ENCODE measurements around the gene FABP3. TPM values are rescaled to one million over a fixed set of nuclear protein-coding genes. Genes with fewer than 3 reads are reported as not detected.

FABP3 gene
- total RNA-seq, 2 experiments from 2014 or later: not detected

GRCh38 chr1:31336687-31337467, 36.0 kb downstream of the FABP3 start:
- DNase-seq (no peak), ATAC-seq (ENCODE audit: poor library complexity) (no peak)
- Mint-ChIP-seq H3K27ac (no peak overlapping the region), H3K27me3 (no peaks in the 10 kb centered on the region), H3K9me3 (no peaks in the 10 kb centered on the region), H3K36me3 (ENCODE audit: low read depth) (peaks cover 47% of the 10 kb centered on the region), H3K4me1 (ENCODE audit: low read depth) (no peaks in the 10 kb centered on the region), H3K4me3 (no peak overlapping the region)
- Histone ChIP-seq H3K4me3 (ENCODE audit: low read length) (no peak overlapping the region), H3K9me3 (ENCODE audit: control insufficient read depth in 1 of 2, insufficient read depth in 1 of 2, low read length in 2 of 2) (no peaks in the 10 kb centered on the region), H3K36me3 (ENCODE audit: insufficient read depth, low read length) (peaks cover 20% of the 10 kb centered on the region), H3K4me1 (ENCODE audit: insufficient read depth, low read length) (no peaks in the 10 kb centered on the region), H3K27me3 (ENCODE audit: control insufficient read depth in 1 of 2, insufficient read depth in 2 of 2, low read length in 2 of 2) (no peaks in the 10 kb centered on the region), H3K27ac (ENCODE audit: low read depth in 1 of 2, low read length in 2 of 2) (no peak overlapping the region)
- CTCF ChIA-PET: no interaction called here
- TF ChIP-seq CTCF (IDR thresholded peaks at IDR 0.05): no peak
- POLR2A ChIA-PET: no interaction called here
- intact Hi-C loops (cut with DNase I, micrococcal nuclease): loop anchor here (5.0 to 10.0 kb wide), 2 partner anchors 155 to 172 kb away; no protein-coding TSS in a partner anchor

GRCh38 chr1:31335007-31335406, 37.9 kb downstream of the FABP3 start:
- Mint-ChIP-seq H3K27me3 (no peaks in the 10 kb centered on the region), H3K4me3 (no peak overlapping the region), H3K9me3 (no peaks in the 10 kb centered on the region), H3K4me1 (ENCODE audit: low read depth) (no peaks in the 10 kb centered on the region), H3K36me3 (ENCODE audit: low read depth) (peaks cover 45% of the 10 kb centered on the region), H3K27ac (no peak overlapping the region)
- ChIA-PET CTCF (no interaction called here), POLR2A (no interaction called here)
- no peaks in the 10 kb centered on the region for H3K4me1 ChIP-seq (ENCODE audit: insufficient read depth, low read length)
- no peak overlapping the region for H3K4me3 ChIP-seq (ENCODE audit: low read length)
- no peaks in the 10 kb centered on the region for H3K27me3 ChIP-seq (ENCODE audit: control insufficient read depth in 1 of 2, insufficient read depth in 2 of 2, low read length in 2 of 2)
- ATAC-seq (ENCODE audit: poor library complexity) (no peak), DNase-seq (peak in 3 of 14 experiments; percentile 21 to 27 (median 25))
- H3K36me3 ChIP-seq (ENCODE audit: insufficient read depth, low read length): peaks cover 15% of the 10 kb centered on the region
- H3K9me3 ChIP-seq (ENCODE audit: control insufficient read depth in 1 of 2, insufficient read depth in 1 of 2, low read length in 2 of 2): no peaks in the 10 kb centered on the region
- intact Hi-C loops (cut with DNase I, micrococcal nuclease): loop anchor here (5.0 to 10.0 kb wide), 2 partner anchors 153 to 170 kb away; no protein-coding TSS in a partner anchor
- H3K27ac ChIP-seq (ENCODE audit: low read depth in 1 of 2, low read length in 2 of 2): no peak overlapping the region
- peak; percentile 30 for TF ChIP-seq CTCF (IDR thresholded peaks at IDR 0.05)

- no peak for DNase-seq
- Mint-ChIP-seq H3K4me3 (no peak overlapping the region), H3K9me3 (no peaks in the 10 kb centered on the region), H3K36me3 (ENCODE audit: low read depth) (peaks cover 30% of the 10 kb centered on the region), H3K27ac (no peak overlapping the region), H3K4me1 (ENCODE audit: low read depth) (no peaks in the 10 kb centered on the region), H3K27me3 (no peaks in the 10 kb centered on the region)
- peaks cover 7% of the 10 kb centered on the region for H3K36me3 ChIP-seq (ENCODE audit: insufficient read depth, low read length)
- no peaks in the 10 kb centered on the region for H3K4me1 ChIP-seq (ENCODE audit: insufficient read depth, low read length)
- H3K27me3 ChIP-seq (ENCODE audit: control insufficient read depth in 1 of 2, insufficient read depth in 2 of 2, low read length in 2 of 2): no peaks in the 10 kb centered on the region
- ChIA-PET CTCF (no interaction called here), POLR2A (no interaction called here)
- no peak for ATAC-seq (ENCODE audit: poor library complexity)
- no peak overlapping the region for H3K4me3 ChIP-seq (ENCODE audit: low read length)
- no peaks in the 10 kb centered on the region for H3K9me3 ChIP-seq (ENCODE audit: control insufficient read depth in 1 of 2, insufficient read depth in 1 of 2, low read length in 2 of 2)
- H3K27ac ChIP-seq (ENCODE audit: low read depth in 1 of 2, low read length in 2 of 2): no peak overlapping the region
- no peak for TF ChIP-seq CTCF (IDR thresholded peaks at IDR 0.05)
- intact Hi-C loops (cut with DNase I, micrococcal nuclease): no loop called here
These were observed 45.5 kb downstream of the FABP3 start for GRCh38 chr1:31327381-31327780.

Data from CD4-positive, alpha-beta T cell (primary cell).